Uterus (tissue), 4 donors: ENCODE data around the gene SLITRK3. TPM values are rescaled to one million over a fixed set of nuclear protein-coding genes. Genes with fewer than 3 reads are reported as not detected.

ENCODE experiments used
- DNase-seq, 2 donors: peaks; one replicate each; pipeline ENCODE4 v3.0.0-alpha.2; 2019 to 2020
- H3K27ac ChIP-seq, 2 donors: fragments of 200-600 bp; sonication (generic); 1 replicate in 1 of 2; 2 replicates in 1 of 2; pipeline ENCODE4 v1.5.1; 2016 to 2018
- H3K27me3 ChIP-seq, 2 donors: fragments of 200-600 bp; sonication (generic); one replicate each; pipeline ENCODE4 v1.5.1; 2018 to 2019; ENCODE audit warnings: control low read depth in 1 of 2
- H3K36me3 ChIP-seq, 2 donors: fragments of 200-600 bp; sonication (generic); one replicate each; pipeline ENCODE4 v1.5.1; 2019; ENCODE audit warnings: control low read depth in 1 of 2
- H3K4me1 ChIP-seq, 2 donors: fragments of 200-600 bp; sonication (generic); one replicate each; pipeline ENCODE4 v1.5.1; 2018 to 2019; ENCODE audit warnings: control low read depth in 1 of 2
- H3K4me3 ChIP-seq, 2 donors: fragments of 200-600 bp; sonication (generic); 1 replicate in 1 of 2; 2 replicates in 1 of 2; pipeline ENCODE4 v1.5.1; 2018 to 2019; ENCODE audit warnings: mild to moderate bottlenecking in 1 of 2
- H3K9me3 ChIP-seq, 2 donors: fragments of 200-600 bp; sonication (generic); one replicate each; pipeline ENCODE4 v1.5.1; 2019; ENCODE audit warnings: control low read depth in 1 of 2
- CTCF ChIP-seq, 4 experiments: fragments of 200-600 bp in 2 of 4; fragments of 450-650 bp in 2 of 4; sonication (generic) in 2 of 4; IDR thresholded peaks; one replicate each; pipeline ENCODE4 v1.5.1; 2016 to 2019; ENCODE audit warnings: antibody characterized with exemption in 4 of 4, mild to moderate bottlenecking in 2 of 4, moderate library complexity in 1 of 4
- POLR2A ChIP-seq, 2 donors: fragments of 450-650 bp; IDR thresholded peaks; one replicate each; pipeline ENCODE4 v1.6.1; 2016; ENCODE audit warnings: antibody characterized with exemption in 2 of 2, mild to moderate bottlenecking in 1 of 2, moderate library complexity in 1 of 2
- intact Hi-C: fragments of 100-400 bp; cut with DNase I; formaldehyde crosslinking; loops from one replicate; pipeline ENCODE4 v1.15.1; 2023; ENCODE audit warnings: low total_unique reads
- total RNA-seq, 4 donors: library from RNA; depleted of rRNA in 3 of 4; stranded (reverse); fragments of >200 nt in 3 of 4; gene quantifications; one replicate each; pipeline versions ENCODE4 v1.1.0 to v1.2.4, GENCODE V29; 2014 to 2023
- donor health status: DM: yes; HTN: yes; CAD: no.

Gene SLITRK3
- total RNA-seq, 4 donors from 2014 or later, result under 0.01 to 31.7 (median 17.3) TPM

GRCh38 chr3:165191491-165191890 lies 4.7 kb downstream of the SLITRK3 start:
- Histone ChIP-seq H3K4me1 (peaks cover 0 to 5% of the 10 kb centered on the region in 2 donors), H3K27me3 (peaks cover 0 to 19% of the 10 kb centered on the region in 2 donors), H3K27ac (no peak overlapping the region), H3K4me3 (no peak overlapping the region), H3K36me3 (no peaks in the 10 kb centered on the region), H3K9me3 (no peaks in the 10 kb centered on the region)
- intact Hi-C loops, result no loop called here
- no peak for DNase-seq
- TF ChIP-seq CTCF (IDR thresholded peaks at IDR 0.05), result no peak
- TF ChIP-seq POLR2A (IDR thresholded peaks at IDR 0.05), result no peak

GRCh38 chr3:165188452-165188851 lies 7.7 kb downstream of the SLITRK3 start:
- H3K36me3 ChIP-seq, result no peaks in the 10 kb centered on the region
- intact Hi-C loops, result no loop called here
- H3K27me3 ChIP-seq, result peaks cover 0 to 2% of the 10 kb centered on the region in 2 donors
- H3K4me1 ChIP-seq, result no peaks in the 10 kb centered on the region
- H3K9me3 ChIP-seq, result no peaks in the 10 kb centered on the region
- DNase-seq, result no peak
- TF ChIP-seq POLR2A (IDR thresholded peaks at IDR 0.05) (no peak), CTCF (IDR thresholded peaks at IDR 0.05) (no peak)
- H3K27ac ChIP-seq, result no peak overlapping the region
- no peak overlapping the region for H3K4me3 ChIP-seq

GRCh38 chr3:165185707-165186327 lies 10.4 kb downstream of the SLITRK3 start:
- H3K27me3 ChIP-seq, result no peaks in the 10 kb centered on the region
- H3K4me3 ChIP-seq, result no peak overlapping the region
- H3K27ac ChIP-seq, result no peak overlapping the region
- peak; percentile 42 to 45 for DNase-seq
- intact Hi-C loops, result no loop called here
- H3K4me1 ChIP-seq, result no peaks in the 10 kb centered on the region
- no peaks in the 10 kb centered on the region for H3K9me3 ChIP-seq
- peaks cover 0 to 3% of the 10 kb centered on the region in 2 donors for H3K36me3 ChIP-seq
- TF ChIP-seq POLR2A (IDR thresholded peaks at IDR 0.05) (no peak), CTCF (IDR thresholded peaks at IDR 0.05) (peak; percentile 61 to 85 (median 67))

GRCh38 chr3:165181556-165181955 lies 14.6 kb downstream of the SLITRK3 start:
- Histone ChIP-seq H3K36me3 (peaks cover 0 to 3% of the 10 kb centered on the region in 2 donors), H3K4me3 (no peak overlapping the region), H3K27me3 (no peaks in the 10 kb centered on the region), H3K4me1 (no peaks in the 10 kb centered on the region), H3K9me3 (no peaks in the 10 kb centered on the region), H3K27ac (no peak overlapping the region)
- TF ChIP-seq POLR2A (IDR thresholded peaks at IDR 0.05) (no peak), CTCF (IDR thresholded peaks at IDR 0.05) (no peak)
- DNase-seq, result no peak
- intact Hi-C loops, result no loop called here

GRCh38 chr3:165170236-165170635 lies 25.9 kb downstream of the SLITRK3 start:
- H3K36me3 ChIP-seq, result no peaks in the 10 kb centered on the region
- DNase-seq, result no peak
- intact Hi-C loops, result no loop called here

More at GRCh38 chr3:165170236-165170635, 25.9 kb downstream of the SLITRK3 start:
- Histone ChIP-seq H3K9me3 (no peaks in the 10 kb centered on the region), H3K4me1 (no peaks in the 10 kb centered on the region), H3K27me3 (no peaks in the 10 kb centered on the region), H3K27ac (no peak overlapping the region), H3K4me3 (no peak overlapping the region)
- TF ChIP-seq POLR2A (IDR thresholded peaks at IDR 0.05), result no peak
- TF ChIP-seq CTCF (IDR thresholded peaks at IDR 0.05), result no peak
